Testis (tissue), 2 donors: Measurements from ENCODE around the gene EML4.

ENCODE experiments used
- POLR2A ChIP-seq: fragments of 450-650 bp; IDR thresholded peaks from one replicate; pipeline ENCODE4 v1.6.1; 2017; ENCODE audit warnings: antibody characterized with exemption, mild to moderate bottlenecking, moderate library complexity
- TF ChIP-seq, protein P1 (sequence below), 3 experiments: fragments of 450-650 bp in 2 of 3; fragments of 200-600 bp in 1 of 3; sonication (generic) in 1 of 3; IDR thresholded peaks; one replicate each; pipeline ENCODE4 v1.5.1; 2016 to 2019; ENCODE audit warnings: antibody characterized with exemption in 3 of 3, mild to moderate bottlenecking in 2 of 3, moderate library complexity in 1 of 3

DNA sequence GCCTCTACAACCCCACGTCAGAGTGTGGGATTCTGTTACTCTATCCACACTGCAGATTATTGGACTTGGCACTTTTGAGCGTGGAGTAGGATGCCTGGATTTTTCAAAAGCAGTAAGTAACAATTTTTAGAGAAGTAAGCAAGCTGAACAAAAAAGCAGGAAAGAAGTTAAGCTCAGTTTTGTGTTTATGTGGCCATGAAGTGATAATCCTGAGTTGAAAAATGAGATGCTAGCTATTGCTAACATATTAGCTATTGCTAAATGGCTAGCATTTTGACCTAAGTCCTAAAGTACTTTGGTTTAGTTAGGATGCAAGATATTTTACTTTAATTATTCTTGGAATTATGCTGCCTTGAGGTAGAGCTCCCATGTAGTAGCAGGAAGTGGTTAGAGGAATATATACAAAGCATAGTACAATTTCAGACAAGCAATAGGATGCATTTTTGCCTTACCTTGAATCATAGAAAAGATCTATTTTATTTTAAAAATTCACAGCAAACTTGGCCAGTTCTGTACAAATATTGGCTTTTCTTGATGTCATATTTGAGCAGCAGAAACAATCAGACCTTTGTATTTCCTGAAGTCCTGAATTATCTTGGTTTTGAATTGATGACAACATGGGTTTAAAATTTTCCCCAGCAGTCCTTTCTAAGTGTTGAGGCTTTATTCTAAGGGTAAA, 117.3 kb downstream of the EML4 start:
- TF ChIP-seq POLR2A: no peak
- TF ChIP-seq, protein P1, sequence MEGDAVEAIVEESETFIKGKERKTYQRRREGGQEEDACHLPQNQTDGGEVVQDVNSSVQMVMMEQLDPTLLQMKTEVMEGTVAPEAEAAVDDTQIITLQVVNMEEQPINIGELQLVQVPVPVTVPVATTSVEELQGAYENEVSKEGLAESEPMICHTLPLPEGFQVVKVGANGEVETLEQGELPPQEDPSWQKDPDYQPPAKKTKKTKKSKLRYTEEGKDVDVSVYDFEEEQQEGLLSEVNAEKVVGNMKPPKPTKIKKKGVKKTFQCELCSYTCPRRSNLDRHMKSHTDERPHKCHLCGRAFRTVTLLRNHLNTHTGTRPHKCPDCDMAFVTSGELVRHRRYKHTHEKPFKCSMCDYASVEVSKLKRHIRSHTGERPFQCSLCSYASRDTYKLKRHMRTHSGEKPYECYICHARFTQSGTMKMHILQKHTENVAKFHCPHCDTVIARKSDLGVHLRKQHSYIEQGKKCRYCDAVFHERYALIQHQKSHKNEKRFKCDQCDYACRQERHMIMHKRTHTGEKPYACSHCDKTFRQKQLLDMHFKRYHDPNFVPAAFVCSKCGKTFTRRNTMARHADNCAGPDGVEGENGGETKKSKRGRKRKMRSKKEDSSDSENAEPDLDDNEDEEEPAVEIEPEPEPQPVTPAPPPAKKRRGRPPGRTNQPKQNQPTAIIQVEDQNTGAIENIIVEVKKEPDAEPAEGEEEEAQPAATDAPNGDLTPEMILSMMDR (IDR thresholded peaks at IDR 0.05): no peak
